SHP77 treated with DMSO at 0.1 percent for 48 hours (cell line): Measurements from ENCODE around the gene KRTAP5-9.
"Not testable (repeated sequence)": the region's sequence is repeated elsewhere in the genome, so short reads cannot be mapped to it uniquely, and the experiment has no call there.

ENCODE experiments used
- DNase-seq: peaks from one replicate; lab custom pipeline; 2025; lab: John Stamatoyannopoulos, UW

Gene KRTAP5-9

DNA sequence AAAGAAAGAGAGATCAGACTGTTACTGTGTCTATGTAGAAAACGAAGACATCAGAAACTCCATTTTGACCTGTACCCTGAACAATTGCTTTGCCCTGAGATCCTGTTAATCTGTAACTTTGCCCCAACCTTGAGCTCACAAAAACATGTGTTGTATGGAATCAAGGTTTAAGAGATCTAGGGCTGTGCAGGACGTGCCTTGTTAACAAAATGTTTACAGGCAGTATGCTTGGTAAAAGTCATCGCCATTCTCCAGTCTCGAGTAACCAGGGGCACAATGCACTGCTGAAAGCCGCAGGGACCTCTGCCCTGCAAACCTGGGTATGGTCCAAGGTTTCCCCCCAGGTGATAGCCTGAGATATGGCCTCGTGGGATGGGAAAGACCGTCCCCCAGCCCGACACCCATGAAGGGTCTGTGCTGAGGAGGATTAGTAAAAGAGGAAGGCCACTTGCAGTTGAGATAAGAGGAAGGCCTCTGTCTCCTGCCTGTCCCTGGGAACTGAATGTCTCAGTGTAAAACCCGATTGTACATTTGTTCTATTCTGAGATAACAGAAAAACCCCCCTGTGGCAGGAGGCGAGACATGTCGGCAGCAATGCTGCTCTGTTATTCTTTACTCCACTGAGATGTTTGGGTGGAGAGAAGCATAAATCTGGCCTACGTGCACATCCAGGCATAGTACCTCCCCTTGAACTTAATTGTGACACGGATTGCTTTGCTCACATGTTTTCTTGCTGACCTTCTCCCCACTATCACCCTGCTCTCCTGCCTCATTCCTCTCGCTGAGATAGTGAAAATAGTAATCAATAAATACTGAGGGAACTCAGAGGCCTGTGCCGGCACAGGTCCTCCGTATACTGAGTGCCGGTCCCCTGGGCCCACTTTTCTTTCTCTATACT lies 13.3 kb upstream of the KRTAP5-9 start:
- DNase-seq = not testable (repeated sequence)

DNA sequence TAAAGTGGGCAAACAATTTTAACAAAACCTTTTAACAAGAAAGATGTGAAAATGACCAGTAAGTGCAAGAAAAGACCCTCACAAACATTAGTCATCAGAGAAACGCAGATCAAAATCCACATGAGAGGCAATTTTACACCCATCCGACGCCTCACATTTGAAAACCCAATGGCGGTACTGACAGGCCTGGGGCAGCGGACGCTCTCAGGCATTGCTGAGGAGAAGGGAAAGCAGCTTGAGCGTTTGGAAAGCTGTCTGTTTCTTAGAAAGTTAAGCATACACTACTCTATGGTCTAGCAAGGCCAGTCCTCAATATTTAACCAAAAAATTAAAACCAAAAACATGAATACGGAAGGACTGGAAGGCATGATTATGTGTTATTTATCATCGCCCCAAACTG lies 12.4 kb upstream of the KRTAP5-9 start:
- DNase-seq = no peak

DNA sequence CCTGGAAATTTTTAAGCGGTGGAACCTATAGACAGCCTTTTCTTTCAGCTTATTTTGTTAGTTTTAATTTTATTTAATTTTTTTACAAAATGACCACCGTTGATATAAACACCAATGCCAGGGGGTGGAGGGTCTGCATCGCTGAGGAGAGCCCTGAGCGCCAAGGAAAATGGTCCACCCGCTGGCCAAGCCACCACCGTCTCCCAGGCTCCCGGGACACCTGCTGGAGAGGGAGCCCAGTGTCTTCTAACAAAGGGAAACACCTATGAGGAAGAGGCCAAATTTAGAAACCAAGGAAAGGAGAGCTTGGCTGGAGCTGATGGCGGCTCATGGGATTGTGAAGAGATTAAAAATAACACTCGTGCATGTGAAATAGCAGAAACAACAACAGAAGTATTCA lies 10.7 kb upstream of the KRTAP5-9 start:
- DNase-seq = no peak

- DNase-seq = not testable (repeated sequence)
Measured at GRCh38 chr11:71537977-71538665, 10.1 kb upstream of the KRTAP5-9 start, which contains the start of gene KRTAP5-8. Gene KRTAP5-8 (plus strand): TSS chr11:71538025. CDS start chr11:71538056, 31 bp downstream.

DNA sequence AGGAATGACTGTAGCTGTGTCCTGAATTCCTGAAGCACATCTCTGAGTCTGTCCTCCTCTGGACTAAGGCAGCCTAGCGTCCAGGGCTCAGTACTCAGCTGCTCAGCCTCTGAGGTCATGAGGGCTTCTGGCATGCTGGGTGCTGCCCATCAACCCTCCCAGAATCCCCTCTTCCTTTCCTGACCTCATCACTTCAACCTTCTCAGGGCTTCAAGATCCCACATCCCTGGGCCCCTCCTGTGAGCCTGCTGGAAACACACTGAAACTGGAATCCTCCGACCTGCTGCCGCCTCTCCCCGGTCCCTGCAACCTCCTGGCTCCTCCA lies 9.6 kb upstream of the KRTAP5-9 start:
- DNase-seq = no peak

DNA sequence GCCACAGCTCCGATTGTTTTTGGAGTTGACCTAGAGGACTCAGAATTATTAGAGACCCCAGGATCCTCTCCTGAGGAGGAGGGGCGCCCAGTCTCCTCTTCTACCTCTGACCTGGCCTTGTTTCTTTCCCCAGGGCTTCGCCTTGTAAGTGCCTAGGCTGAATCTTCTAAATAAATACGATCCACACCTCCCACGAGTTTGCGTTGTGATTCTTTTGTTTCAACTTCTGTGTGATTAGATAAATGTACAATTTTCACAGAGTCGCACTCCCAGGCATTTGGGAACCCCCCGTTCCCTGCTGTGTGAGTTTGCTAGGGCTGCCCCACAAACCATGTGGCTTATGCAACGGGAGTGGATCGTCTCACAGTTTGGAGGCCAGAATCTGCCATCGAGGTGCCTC lies 9.2 kb upstream of the KRTAP5-9 start:
- DNase-seq = no peak

GRCh38 chr11:71539971-71540370 lies 8.2 kb upstream of the KRTAP5-9 start:
- not testable (repeated sequence) for DNase-seq

- not testable (repeated sequence) for DNase-seq
Measured at GRCh38 chr11:71540521-71541304, 7.5 kb upstream of the KRTAP5-9 start.

DNA sequence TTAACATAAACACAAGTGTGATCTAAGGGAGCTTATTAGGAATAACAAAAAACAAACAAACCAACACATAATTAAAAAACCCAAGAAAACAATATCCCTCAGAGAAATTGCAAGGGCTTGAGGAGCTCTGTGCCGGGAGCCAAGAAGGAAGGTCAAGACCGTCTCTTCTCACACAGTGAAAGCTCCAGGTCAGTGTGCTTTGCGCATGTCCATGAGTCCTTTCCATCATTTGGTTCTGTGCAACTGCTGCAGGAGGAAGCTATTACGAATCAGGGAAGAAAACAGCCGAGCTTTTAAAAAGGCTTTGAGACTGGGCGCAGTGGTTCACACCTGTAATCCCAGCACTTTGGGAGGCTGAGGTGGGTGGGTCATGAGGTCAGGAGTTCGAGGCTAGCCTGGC lies 5.8 kb upstream of the KRTAP5-9 start:
- DNase-seq = no peak

- DNase-seq = no peak
Measured at GRCh38 chr11:71542879-71543777, 5.1 kb upstream of the KRTAP5-9 start.

GRCh38 chr11:71543866-71544265 lies 4.4 kb upstream of the KRTAP5-9 start:
- no peak for DNase-seq

DNA sequence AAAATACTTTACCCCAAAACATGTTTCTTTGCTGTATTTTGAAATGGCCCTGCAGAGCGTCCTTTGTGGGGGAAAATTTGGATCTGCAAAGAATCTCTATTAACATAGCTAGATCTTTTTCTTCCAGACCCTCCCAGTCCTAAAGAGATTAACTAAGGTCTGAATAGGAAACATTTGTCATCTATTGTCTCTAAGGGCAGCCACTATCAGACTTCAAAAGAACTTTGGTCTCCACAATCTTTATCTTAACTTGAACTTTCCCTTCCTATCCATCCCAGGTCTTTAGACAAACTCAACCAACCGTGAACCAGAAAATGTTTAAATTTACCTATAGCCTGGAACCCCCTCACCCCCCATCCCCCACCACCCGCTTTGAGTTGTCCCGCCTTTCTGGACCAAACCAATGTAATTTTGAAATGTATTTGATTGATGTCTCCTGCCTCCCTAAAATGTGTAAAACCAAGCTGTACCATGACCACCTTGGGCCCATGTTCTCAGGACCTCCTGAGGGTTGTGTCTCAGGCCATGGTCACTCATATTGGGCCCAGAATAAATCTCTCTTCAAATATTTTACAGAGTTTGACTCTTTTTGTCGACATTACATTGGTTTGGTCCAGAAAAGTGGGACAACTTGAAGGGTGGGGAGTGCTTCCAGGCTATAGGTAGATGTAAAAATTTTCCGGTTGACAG lies 3.5 kb upstream of the KRTAP5-9 start:
- no peak for DNase-seq

DNA sequence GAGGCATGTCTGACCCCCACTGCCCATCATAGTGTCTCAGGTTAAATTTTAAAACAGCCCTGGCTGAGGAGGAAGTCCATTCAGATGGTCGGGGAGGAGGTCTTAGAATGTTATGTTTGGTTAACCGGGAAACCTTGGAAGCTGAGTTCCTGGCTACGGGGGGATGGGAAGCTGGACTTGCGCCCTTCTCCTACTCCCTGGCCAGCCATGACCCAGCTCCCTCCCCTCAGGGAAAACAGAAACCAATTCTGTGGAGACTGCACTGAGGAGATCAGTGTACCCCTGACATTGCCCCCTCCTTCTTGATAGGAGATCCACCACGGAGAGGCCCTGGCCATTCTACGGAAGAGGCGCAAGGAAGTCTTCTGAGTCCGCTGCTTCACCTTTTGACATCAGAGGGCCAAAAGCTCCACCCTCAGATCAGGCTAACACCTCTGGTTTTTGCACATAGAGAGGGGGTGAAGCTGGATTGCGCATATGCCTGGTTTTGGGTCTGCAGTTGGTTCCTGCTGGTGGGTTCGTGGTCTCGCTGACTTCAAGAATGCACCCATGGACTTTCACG lies 2.7 kb upstream of the KRTAP5-9 start:
- no peak for DNase-seq

- no peak for DNase-seq
Measured at GRCh38 chr11:71548716-71549151, 514 bp downstream of the KRTAP5-9 start.

DNA sequence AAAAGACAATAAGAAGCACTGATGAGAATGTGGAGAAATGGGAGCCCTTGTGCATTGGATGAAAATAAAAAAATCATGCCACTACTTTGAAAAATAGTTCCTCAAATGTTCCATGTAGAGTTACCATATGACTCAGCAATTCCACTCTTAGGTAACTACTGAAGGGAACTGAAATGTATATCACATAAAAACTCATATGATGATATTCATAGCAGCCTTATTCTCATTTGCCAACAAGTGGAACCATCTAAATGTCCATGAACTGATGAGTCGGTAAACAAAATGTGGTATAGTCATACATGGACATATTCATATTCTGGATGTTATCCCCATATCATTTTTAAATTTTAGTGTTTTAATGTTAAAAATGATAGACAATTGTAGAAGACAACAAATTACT lies 3.5 kb downstream of the KRTAP5-9 start:
- DNase-seq = no peak

GRCh38 chr11:71554996-71555395 lies 6.8 kb downstream of the KRTAP5-9 start:
- DNase-seq = no peak

DNA sequence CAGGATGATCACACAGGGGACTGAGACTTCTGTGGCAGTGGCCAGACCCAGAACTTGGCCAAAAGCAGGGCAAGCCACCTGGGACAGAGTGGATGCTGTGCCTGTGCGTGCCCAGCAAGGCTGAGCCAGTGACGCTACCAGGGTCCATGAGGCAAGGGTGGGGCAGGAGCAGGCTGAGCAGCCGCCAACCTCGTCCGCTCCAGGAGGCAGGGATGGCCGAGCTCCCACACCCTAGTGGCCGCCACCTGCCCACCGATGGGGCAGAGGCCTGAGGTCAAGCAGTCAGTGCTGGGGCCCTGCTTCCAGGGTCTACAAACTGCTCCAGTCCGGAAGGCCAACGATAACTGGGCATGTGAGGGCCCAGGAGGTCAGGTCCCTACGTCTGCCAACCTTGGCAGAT lies 7.3 kb downstream of the KRTAP5-9 start:
- no peak for DNase-seq

GRCh38 chr11:71556018-71556417 lies 7.8 kb downstream of the KRTAP5-9 start:
- DNase-seq = no peak

DNA sequence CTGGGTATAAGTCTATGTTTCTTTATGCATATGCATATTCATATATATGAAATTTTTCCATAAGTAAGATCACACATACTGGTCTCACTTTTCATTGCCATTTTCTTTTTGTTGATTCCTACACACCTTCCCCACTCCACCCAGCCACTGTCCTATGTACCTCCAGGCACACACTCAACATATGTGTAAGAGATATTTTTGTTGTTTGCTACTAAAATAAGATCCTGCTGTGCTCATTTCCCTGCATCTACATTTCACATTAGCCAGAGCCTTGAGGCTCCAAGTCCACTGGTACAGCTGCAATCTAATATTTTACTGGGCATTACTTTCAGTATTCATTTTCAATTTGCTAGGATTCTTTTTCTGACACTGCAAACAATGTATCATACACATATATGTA lies 9.0 kb downstream of the KRTAP5-9 start:
- DNase-seq = no peak

DNA sequence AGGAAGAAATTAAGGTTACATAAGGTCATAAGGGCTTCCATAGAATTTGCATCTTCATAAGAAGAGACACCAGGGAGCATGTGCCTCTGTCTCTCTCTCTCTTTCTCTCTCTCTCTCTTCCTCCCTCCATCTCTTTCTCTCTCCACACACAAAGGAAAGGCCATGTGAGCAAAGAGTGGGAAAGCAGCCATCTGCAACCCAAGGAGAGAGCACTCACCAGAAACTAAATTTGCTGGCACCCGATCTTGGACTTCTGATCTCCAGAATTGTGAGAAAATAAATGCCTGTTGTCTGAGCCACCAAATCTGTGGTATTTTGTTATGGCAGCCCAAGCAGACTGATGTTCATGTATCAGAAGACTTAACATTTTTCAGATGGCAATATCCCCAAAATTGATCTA lies 10.8 kb downstream of the KRTAP5-9 start:
- DNase-seq = no peak

DNA sequence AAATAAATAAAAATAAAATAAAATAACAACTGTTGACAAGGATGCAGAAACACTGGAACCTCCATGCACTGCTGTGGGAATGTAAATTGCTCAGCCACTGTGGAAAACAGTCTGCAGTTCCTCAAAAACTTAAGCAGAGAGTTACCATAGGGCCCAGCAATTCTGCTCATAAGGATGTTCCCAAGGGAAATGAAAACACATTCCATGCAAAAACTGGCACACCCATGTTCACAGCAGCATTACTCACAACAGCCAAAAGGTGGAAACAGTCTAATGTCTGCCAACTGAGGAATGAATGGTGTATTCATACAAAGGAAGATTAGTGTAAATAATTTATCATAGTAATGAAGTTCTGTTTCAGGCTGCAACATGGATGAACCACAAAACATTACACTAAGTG lies 13.9 kb downstream of the KRTAP5-9 start:
- DNase-seq = no peak
